Stimulated activated CD8-positive, alpha-beta memory T cell treated with anti-CD3 and anti-CD28 coated beads, Interleukin-7, amount 100 ng/mL, for 24 hours (primary cell): ENCODE results near the gene LYST.
"Not testable (repeated sequence)": the region's sequence is repeated elsewhere in the genome, so short reads cannot be mapped to it uniquely, and the experiment has no call there.

Experiments used
- DNase-seq: peaks from one replicate; pipeline ENCODE4 v3.0.0-alpha.2; 2020; ENCODE audit warnings: low read depth

The LYST gene

GRCh38 chr1:235866205-235866912 is at the start of gene LYST:
TSS of gene LYST (minus strand) at chr1:235866906. CDS start at chr1:235830417, 36,489 bp downstream.
- DNase-seq = no peak

DNA sequence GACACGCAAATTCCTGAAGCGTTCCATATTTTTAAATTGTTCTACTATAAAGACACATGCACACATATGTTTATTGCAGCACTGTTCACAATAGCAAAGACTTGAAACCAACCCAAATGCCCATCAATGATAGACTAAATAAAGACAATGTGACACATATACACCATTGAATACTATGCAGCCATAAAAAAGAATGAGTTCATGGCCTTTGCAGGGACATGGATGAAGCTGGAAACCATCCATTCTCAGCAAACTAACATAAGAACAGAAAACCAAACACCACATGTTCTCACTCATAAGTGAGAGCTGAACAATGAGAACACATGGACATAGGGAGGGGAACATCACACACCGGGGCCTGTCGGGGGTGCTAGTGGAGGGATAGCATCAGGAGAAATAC is 48.8 kb upstream of the LYST start:
- not testable (repeated sequence) for DNase-seq

- no peak for DNase-seq
These were observed 46.6 kb upstream of the LYST start for GRCh38 chr1:235913311-235913710.

DNA sequence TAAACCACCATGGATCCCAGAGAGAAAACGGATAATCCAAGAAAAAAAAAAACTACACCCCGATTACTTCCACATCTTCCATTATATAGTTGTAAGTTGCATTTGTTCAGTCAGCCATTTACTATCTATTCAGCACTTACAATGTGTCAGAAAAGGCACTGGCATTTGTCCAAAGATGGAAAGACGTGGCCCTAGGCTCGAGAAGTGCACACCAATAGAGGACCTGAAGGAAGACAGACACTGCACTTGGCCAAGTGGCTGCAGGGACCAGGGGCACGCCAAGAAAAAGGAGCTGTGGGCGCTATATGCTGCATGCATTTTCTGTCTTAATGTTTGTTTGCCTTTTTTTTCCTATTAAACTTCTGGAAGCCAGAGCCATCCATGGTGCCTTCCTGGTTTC is 45.2 kb upstream of the LYST start:
- no peak for DNase-seq

DNA sequence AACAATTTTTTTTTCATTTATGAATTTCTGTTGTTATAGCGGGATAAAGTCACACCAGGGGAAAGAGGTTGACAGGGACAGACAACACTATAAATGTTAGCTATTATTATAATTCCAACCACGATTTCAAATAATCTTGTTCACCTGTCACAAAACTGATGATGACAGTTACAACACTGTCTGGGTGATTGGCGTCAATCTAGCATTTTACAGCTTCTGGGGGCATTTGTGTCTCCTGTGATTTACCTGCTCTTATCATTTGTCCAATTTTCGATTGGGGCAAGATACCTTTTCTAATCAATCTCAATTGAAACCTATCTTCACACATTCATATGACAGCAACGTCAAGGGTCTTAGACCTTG is 44.6 kb upstream of the LYST start:
- no peak for DNase-seq

GRCh38 chr1:235910357-235911299 is 43.9 kb upstream of the LYST start:
- DNase-seq = no peak

GRCh38 chr1:235908742-235909520 is 42.2 kb upstream of the LYST start:
- DNase-seq = no peak

GRCh38 chr1:235907897-235908240 is 41.2 kb upstream of the LYST start:
- DNase-seq = no peak

DNA sequence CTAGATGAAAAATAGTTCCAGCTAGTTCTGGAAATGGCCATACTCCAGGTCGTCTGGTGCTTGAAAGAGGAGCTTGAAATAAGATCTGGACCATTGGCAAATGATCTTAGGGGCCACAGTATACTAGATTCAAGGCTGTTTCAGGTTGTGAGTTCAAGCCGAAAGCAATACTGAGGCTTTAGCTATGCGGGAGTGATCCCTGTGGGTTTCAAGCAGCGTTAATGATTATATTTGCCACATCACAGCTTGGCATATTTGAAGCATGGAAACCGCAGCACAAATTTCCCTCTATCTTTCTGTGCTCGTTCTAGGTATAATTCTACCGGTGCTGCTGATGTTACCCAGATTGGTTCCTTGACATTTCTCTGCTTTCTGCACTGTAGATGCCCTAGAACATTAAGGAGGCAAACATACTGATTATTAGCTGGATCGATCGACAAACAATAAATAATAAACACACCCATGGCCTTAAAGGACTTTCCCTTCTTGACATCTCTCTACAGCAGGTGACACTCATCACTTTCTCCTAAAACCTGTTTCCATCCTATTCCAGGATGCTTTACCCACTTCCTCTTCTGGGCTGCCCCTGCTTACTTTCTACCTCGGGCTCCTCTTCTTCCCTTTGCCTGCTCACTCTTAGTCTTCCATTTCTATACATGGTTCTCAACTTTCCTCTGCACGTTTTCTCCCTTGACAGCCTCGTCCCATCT is 40.6 kb upstream of the LYST start:
- no peak for DNase-seq

- no peak for DNase-seq
These were observed 39.7 kb upstream of the LYST start for GRCh38 chr1:235906436-235906835.

DNA sequence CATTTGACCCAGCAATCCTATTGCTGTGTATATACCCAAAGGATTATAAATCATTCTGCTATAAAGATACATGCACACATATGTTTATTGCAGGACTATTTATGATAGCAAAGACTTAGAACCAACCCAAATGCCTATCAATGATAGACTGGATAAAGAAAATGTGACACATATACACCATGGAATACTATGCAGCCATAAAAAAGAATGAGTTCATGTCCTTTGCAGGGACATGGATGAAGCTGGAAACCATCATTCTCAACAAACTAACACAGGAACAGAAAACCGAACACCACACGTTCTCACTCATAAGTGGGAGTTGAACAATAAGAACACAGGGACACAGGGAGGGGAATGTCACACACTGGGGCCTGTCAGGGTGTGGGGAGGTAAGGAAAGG is 37.1 kb upstream of the LYST start:
- not testable (repeated sequence) for DNase-seq

DNA sequence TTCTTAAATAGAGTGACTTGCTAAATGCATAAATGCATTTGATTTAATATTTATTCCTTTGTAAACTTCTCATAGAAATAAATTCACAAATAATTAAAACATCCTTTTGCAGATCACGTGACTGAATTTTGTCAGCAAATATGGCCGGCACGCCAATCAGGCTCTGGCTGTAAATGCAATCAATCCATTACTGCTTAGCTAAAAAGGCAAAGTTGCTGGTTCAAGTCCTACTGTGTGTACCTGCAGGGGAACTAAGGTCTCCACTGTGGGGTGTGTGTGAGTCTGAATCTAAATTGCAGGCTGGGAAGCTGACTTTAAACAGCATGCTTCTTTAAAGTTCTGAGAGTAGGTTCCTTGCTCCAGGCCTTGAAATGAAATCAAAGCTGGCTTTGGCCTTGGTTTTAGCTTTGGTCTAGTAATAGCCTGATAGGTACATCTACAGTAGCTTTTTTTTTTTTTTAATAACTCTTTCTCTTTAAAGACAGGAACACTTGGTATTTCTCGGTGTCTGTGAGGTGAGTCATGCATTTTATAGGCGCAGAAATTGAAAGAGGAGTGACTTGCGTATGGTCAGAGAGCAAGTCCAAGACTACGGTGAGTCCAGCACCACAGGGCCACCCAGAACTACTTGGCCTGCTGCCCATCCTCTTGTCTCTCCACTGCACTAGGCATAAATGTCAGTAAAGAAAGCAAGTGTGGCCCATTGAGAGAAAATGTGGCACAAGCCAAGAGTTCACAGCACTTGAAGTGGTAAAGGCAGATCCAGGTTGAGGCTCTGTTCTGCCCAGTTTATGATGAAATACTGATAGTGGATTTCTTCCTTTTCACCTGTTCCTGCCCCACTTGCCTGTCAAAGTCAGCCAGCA is 36.2 kb upstream of the LYST start:
- DNase-seq = no peak

- DNase-seq = no peak
These were observed 34.8 kb upstream of the LYST start for GRCh38 chr1:235901461-235901860.

GRCh38 chr1:235898126-235898525 is 31.4 kb upstream of the LYST start:
- no peak for DNase-seq

DNA sequence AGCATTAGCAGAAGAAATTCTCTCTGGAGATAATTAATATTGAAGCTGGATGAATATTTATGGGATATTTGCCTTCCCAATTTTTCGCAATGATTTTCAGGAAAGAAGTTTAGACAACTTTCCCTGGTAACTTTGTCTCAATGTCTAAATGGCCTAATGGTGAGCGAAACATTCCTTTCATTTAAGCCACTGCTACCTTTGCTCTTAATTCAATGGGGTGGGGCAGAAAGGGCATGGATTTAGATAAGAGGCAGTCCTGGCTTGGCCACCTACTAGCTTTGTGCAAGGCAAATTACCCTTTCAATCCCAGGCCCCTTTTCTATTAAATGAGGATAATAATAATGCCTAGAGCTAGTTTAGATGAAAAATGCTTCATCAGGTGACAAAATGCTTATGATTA is 27.1 kb upstream of the LYST start:
- no peak for DNase-seq

DNA sequence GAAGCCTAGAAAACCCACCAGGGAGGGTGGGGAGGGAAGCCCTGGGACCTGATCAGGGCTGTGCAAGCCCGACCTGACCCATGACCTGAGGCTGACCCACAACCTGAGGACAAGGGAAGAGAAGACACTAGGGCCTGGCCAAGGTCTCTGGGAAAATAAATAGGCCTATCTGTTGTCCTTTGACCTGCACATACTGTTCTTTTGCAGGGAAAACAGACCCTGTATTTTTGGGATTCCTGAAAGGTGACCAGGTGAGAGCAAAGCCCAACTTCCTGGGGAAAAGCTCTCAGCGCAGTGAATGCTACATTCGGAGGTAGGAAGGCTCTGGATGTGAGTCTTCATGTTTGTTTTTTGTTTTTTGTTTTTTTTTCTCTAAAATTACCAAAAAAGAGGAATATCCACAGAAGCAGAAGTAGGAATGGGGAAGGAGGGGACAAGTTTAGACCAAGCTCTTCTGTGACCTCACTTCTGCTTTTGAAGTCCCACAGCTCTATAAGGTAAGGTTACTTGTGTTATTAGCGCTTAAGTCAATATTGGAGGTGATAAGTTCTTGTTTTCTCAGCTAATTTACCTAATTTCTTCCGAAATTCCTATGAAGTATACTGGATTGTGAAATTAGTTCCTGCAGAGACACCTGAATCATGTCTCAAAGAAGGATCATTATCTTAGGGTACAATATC is 26.2 kb upstream of the LYST start:
- no peak for DNase-seq

DNA sequence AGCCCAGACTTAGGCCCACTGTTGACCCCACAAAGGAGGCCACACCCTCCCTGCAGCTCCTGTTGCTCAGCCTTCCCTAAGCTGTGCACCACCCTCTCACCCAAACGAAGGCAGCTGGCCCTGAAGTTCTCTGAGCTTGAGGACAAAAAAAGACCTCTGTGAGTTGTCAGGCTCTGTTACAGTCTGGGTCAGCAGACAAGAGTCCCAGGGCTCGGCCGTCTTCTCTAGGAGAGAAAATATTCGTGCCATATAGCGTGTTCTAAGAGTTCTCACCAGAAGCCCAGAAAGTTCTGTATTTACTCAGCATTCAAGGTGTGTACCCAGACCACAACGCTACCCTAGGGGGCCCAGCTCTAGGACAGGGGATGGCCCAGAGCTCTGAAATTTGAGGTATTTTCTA is 25.5 kb upstream of the LYST start:
- DNase-seq = no peak

DNA sequence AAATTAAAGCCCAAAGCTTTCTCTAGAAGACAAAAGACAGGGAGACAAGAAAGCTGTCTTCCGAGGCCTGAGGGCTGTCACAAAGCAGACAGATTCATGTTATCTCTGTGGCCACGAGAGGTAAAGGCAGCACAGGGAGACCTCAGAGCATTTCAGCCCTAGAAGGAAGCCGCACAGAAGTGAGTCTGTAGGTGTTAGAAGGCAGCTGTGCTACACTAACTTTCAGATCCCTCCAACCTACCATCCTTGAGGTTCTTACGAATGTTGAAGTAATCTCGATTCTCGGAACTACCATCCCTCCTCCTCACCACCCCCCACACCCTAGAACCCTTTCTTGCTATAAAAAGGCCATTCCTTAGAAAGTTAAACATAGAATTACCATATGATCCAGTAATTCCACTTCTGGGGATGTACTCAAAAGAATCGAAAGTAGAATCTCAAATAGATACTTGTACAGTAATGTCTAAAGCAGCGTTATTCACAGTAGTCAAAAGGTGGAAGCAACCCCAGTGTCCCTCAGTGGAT is 21.5 kb upstream of the LYST start:
- DNase-seq = peak; percentile 26

GRCh38 chr1:235887676-235888075 is 21.0 kb upstream of the LYST start:
- DNase-seq = no peak

GRCh38 chr1:235885655-235886262 is 19.1 kb upstream of the LYST start:
- no peak for DNase-seq
